ENCODE results near the gene CHMP1B. TPM values are rescaled to one million over a fixed set of nuclear protein-coding genes. Genes with fewer than 3 reads are reported as not detected.
A peak's percentile ranks its signal among the peaks of the same experiment; 100 is the strongest.

Gene CHMP1B
- polyA plus RNA-seq (2013, experiment 1 of 2; ENCODE audit: insufficient read length), result 26.6 TPM
- polyA plus RNA-seq (2013, experiment 2 of 2; ENCODE audit: insufficient read length), result 24.7 TPM

- DNase-seq, result peak; percentile 97
Measured at GRCh38 chr18:11851146-11851805, at the start of gene CHMP1B. CHMP1B (plus strand) TSS chr18:11851413; CDS start chr18:11851512, 99 bp downstream.

GRCh38 chr18:11801573-11801972 is 49.6 kb upstream of the CHMP1B start:
- no peak for DNase-seq

GRCh38 chr18:11802158-11802557 is 49.1 kb upstream of the CHMP1B start:
- DNase-seq, result no peak

GRCh38 chr18:11802586-11802985 is 48.6 kb upstream of the CHMP1B start:
- no peak for DNase-seq

GRCh38 chr18:11807233-11807632 is 44.0 kb upstream of the CHMP1B start:
- DNase-seq, result peak; percentile 26

- peak; percentile 70 for DNase-seq
Measured at GRCh38 chr18:11808001-11808855, 43.0 kb upstream of the CHMP1B start.

- DNase-seq, result no peak
Measured at GRCh38 chr18:11809895-11810294, 41.3 kb upstream of the CHMP1B start.

- no peak for DNase-seq
Measured at GRCh38 chr18:11810379-11810778, 40.8 kb upstream of the CHMP1B start.

- no peak for DNase-seq
Measured at GRCh38 chr18:11811009-11811408, 40.2 kb upstream of the CHMP1B start.

- DNase-seq, result no peak
Measured at GRCh38 chr18:11817229-11817628, 34.0 kb upstream of the CHMP1B start.

GRCh38 chr18:11818486-11819203 is 32.6 kb upstream of the CHMP1B start:
- DNase-seq, result no peak

GRCh38 chr18:11819938-11820337 is 31.3 kb upstream of the CHMP1B start:
- no peak for DNase-seq

- no peak for DNase-seq
Measured at GRCh38 chr18:11820697-11821096, 30.5 kb upstream of the CHMP1B start.

GRCh38 chr18:11821208-11821607 is 30.0 kb upstream of the CHMP1B start:
- DNase-seq, result no peak

GRCh38 chr18:11821643-11822237 is 29.5 kb upstream of the CHMP1B start:
- no peak for DNase-seq

- DNase-seq, result no peak
Measured at GRCh38 chr18:11823545-11823944, 27.7 kb upstream of the CHMP1B start.

GRCh38 chr18:11826836-11827235 is 24.4 kb upstream of the CHMP1B start:
- DNase-seq, result no peak

GRCh38 chr18:11828786-11829432 is 22.3 kb upstream of the CHMP1B start:
- DNase-seq, result no peak

GRCh38 chr18:11830585-11830984 is 20.6 kb upstream of the CHMP1B start:
- no peak for DNase-seq

- no peak for DNase-seq
Measured at GRCh38 chr18:11831921-11832320, 19.3 kb upstream of the CHMP1B start.

- DNase-seq, result no peak
Measured at GRCh38 chr18:11834772-11835171, 16.4 kb upstream of the CHMP1B start.

GRCh38 chr18:11839556-11839955 is 11.7 kb upstream of the CHMP1B start:
- no peak for DNase-seq
